DOHH2 (cell line): ENCODE measurements around the gene SLC35B2.

Experiments used
- CTCF ChIP-seq: fragments of 200-600 bp; sonication (generic); IDR thresholded peaks from one replicate; pipeline ENCODE4 v1.5.1; 2014; ENCODE audit warnings: antibody characterized with exemption, mild to moderate bottlenecking, low read depth, low read length; ENCODE audit not compliant: poor library complexity, severe bottlenecking
- EZH2phosphoT487 ChIP-seq: fragments of 200-600 bp; sonication (generic); IDR thresholded peaks from 2 replicates; pipeline ENCODE4 v1.6.1; 2017; ENCODE audit warnings: borderline replicate concordance, mild to moderate bottlenecking, antibody characterized with exemption, low read length, moderate library complexity, mixed read lengths

- no peak for TF ChIP-seq CTCF
- no peak for TF ChIP-seq EZH2phosphoT487
Measured at GRCh38 chr6:44211284-44211683, 46.0 kb downstream of the SLC35B2 start.
